ENCODE results near the gene GLIPR1L1.

- TF ChIP-seq CTCF (conservative IDR thresholded peaks at IDR 0.05) (no peak), EZH2 (IDR thresholded peaks at IDR 0.05; ENCODE audit: low read depth) (no peak)
Observed at GRCh38 chr12:75361408-75361807, 26.9 kb downstream of the GLIPR1L1 start.
